HFF-Myc (cell line): ENCODE measurements around the gene RERE.

ENCODE experiments used
- DNase-seq: peaks from one replicate; pipeline ENCODE4 v3.0.0-alpha.2; 2011; ENCODE audit warnings: low read depth; ENCODE audit errors: extremely low read depth
- H3K4me3 ChIP-seq: replicated peaks from 2 replicates; pipeline ENCODE4 v1.5.1; 2011; ENCODE audit warnings: low read depth, mild to moderate bottlenecking, control low read depth, low read length
- CTCF ChIP-seq: IDR thresholded peaks from 2 replicates; pipeline ENCODE4 v1.5.1; 2012; ENCODE audit warnings: mild to moderate bottlenecking, low read depth, low read length, control low read depth; ENCODE audit errors: missing control alignments

Gene RERE

DNA sequence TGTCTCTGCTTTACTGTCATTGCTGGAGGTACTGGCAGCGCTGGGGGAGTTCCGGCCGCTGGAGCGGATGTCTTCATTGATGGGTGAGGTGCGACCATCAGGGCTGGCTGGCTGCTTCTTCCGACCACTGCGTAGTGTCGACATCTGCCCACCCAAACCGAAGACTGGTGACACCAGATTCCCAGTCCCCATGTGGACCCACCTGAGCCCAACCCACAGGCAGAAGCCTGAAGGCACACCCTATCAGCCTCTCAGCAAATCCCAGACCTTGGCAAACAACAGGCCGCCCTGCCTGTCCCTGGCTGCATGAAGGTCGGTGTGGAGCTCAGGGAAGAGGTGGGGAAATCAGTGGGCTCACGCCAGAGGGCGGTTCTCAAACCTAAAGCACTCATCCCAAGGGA lies 454.7 kb downstream of the RERE start:
- TF ChIP-seq CTCF: no peak
- H3K4me3 ChIP-seq: no peak overlapping the region
- DNase-seq: no peak

DNA sequence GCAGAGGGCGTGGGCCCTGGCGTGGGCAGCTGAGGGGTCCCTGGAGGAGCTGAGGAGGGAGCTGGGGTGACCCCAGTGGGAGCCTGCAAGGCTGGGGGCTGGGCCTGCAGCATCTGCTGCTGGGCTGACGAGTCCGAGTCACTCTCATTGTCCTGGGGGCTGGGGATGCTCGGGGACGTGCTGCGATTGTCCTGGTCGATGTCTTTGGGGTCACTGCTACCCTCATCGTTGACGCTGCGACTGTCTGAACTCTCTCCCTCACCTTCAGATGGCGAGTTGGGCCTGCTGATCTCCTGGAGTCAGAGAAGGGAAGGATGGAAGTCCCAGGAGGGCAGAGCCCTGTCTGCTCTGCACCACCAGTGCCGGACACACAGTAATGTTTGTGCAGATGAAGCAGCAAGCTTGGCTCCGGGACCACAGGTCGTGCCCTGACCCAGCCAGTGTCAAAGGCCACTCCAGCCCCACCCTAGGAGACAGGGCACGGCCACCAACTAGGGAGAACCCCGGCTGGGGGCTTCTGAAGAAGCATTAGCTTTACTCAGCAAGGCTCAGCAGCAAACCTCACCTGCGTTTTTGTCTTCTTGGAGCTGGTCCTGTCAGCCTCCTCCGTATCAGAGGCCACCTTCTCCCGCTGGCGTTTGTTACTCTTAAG lies 456.1 kb downstream of the RERE start:
- no peak for TF ChIP-seq CTCF
- H3K4me3 ChIP-seq: no peak overlapping the region
- no peak for DNase-seq

GRCh38 chr1:8360493-8361197 lies 456.8 kb downstream of the RERE start:
- TF ChIP-seq CTCF: no peak
- no peak for DNase-seq
- no peak overlapping the region for H3K4me3 ChIP-seq

DNA sequence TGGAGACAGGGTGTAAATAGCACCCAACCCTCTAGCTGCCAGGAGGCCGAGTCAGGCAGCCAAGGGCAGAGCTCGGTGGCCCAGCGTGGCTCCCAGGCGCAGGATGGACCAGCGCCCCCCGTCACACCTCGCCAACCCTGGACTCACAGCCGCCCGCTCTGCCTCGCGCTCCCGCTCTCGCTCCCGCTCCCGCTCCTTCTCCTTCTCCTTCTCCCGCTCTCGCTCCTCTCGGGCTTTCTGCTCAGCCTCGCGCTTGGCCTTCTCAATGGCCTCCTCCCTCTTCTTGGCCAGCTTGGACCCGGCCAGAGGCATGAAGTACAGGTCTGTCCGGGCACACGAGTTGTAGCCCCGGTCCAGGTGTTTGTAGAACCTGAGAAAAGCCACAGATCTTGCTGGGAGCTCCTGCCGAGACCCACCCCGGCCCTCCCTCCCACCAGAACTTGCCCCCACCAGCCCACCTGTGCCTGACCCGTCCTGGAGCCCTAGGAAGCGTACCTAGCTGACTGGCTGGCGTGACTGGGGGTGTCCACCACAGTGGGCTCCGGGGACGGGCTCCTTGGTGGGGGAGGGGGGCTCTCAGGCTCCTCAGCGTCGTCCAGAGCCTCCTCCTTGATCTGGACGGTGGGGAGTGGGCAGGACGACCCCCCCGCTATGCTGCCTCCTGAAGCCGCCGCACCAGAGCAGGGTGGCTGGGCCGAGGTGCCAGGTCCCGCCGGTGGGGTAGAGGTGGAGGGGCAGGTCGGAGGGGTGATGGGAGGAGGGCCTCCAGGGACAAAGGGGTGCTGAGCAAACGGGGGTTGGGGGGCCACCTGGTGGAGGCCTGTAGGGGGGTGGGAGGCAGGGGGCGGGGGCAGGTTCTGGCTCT lies 457.6 kb downstream of the RERE start:
- no peak for DNase-seq
- no peak for TF ChIP-seq CTCF
- H3K4me3 ChIP-seq: no peak overlapping the region

GRCh38 chr1:8358897-8359616 lies 458.4 kb downstream of the RERE start:
- TF ChIP-seq CTCF: no peak
- H3K4me3 ChIP-seq: no peak overlapping the region
- no peak for DNase-seq

DNA sequence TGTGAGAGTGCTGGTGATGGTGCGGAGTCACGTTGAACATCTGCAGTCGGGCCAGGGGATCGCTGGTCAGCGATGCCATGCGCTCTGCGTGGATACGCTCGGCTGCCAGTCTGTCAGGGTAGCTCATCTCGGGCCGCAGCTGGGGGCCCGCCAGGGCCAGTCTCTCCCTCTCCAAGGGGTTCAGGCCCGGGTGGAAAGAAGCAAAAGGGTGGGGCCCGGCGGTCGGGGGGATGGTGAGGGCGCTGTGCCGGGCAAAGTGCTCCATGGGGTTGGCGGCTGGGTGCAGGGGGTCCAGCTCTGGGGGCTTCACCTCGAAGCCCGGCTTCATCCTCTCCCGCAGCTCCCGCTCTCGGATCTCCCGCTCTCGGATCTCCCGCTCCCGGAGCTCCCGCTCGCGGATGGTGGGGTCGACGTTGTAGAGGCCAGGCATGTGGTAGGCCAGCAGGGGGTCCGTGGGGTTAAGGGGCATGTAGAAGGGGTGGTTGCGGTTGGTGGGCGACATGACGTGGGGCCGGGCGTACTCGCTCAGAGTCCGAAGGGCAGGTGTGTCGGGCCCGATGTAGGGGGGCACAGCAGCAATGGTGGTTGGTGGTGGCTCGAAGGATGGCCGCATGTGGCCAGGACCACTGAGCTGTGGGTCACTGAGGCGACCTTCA lies 459.1 kb downstream of the RERE start:
- no peak overlapping the region for H3K4me3 ChIP-seq
- DNase-seq: no peak
- TF ChIP-seq CTCF: no peak
